Measurements from ENCODE around the gene ATP10A.

The ATP10A gene, protein sequence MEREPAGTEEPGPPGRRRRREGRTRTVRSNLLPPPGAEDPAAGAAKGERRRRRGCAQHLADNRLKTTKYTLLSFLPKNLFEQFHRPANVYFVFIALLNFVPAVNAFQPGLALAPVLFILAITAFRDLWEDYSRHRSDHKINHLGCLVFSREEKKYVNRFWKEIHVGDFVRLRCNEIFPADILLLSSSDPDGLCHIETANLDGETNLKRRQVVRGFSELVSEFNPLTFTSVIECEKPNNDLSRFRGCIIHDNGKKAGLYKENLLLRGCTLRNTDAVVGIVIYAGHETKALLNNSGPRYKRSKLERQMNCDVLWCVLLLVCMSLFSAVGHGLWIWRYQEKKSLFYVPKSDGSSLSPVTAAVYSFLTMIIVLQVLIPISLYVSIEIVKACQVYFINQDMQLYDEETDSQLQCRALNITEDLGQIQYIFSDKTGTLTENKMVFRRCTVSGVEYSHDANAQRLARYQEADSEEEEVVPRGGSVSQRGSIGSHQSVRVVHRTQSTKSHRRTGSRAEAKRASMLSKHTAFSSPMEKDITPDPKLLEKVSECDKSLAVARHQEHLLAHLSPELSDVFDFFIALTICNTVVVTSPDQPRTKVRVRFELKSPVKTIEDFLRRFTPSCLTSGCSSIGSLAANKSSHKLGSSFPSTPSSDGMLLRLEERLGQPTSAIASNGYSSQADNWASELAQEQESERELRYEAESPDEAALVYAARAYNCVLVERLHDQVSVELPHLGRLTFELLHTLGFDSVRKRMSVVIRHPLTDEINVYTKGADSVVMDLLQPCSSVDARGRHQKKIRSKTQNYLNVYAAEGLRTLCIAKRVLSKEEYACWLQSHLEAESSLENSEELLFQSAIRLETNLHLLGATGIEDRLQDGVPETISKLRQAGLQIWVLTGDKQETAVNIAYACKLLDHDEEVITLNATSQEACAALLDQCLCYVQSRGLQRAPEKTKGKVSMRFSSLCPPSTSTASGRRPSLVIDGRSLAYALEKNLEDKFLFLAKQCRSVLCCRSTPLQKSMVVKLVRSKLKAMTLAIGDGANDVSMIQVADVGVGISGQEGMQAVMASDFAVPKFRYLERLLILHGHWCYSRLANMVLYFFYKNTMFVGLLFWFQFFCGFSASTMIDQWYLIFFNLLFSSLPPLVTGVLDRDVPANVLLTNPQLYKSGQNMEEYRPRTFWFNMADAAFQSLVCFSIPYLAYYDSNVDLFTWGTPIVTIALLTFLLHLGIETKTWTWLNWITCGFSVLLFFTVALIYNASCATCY (N-terminal part only)

GRCh38 chr15:25863111-25863967, at the start of gene ATP10A:
Gene ATP10A (minus strand): TSS chr15:25863327. CDS start chr15:25863096, 231 bp downstream.
- no peaks in the 10 kb centered on the region for H3K79me2 ChIP-seq (ENCODE audit: insufficient read depth, low read length)
- H2AFZ ChIP-seq (ENCODE audit: low read length): no peak within 1 kb of the TSS

GRCh38 chr15:25912035-25912434, 48.9 kb upstream of the ATP10A start:
- H3K9me3 ChIP-seq (ENCODE audit: low read length): no peaks in the 10 kb centered on the region
- H3K4me1 ChIP-seq (ENCODE audit: insufficient read depth, low read length, severe bottlenecking): no peaks in the 10 kb centered on the region
- no peak for TF ChIP-seq CTCF (IDR thresholded peaks at IDR 0.05; ENCODE audit: low read length)
- TF ChIP-seq EZH2 (IDR thresholded peaks at IDR 0.05; ENCODE audit: borderline replicate concordance, low read length): no peak
- no peak overlapping the region for H3K27ac ChIP-seq (ENCODE audit: low read depth, low read length, poor library complexity, severe bottlenecking)
- no peaks in the 10 kb centered on the region for H3F3A ChIP-seq (ENCODE audit: insufficient read depth, low read length)
- no peak overlapping the region for H3K4me2 ChIP-seq (ENCODE audit: low read length)
- no peaks in the 10 kb centered on the region for H3K36me3 ChIP-seq (ENCODE audit: insufficient read depth, low read length)
- H3K79me2 ChIP-seq (ENCODE audit: insufficient read depth, low read length): no peaks in the 10 kb centered on the region
- H3K4me3 ChIP-seq (ENCODE audit: low read depth, low read length, poor library complexity, severe bottlenecking): no peak overlapping the region
- H4K20me1 ChIP-seq (ENCODE audit: insufficient read depth, low read length): no peaks in the 10 kb centered on the region
- H3K27me3 ChIP-seq (ENCODE audit: insufficient read depth, low read length): no peaks in the 10 kb centered on the region
- H3K9me2 ChIP-seq (ENCODE audit: low read depth, low read length): no peaks in the 10 kb centered on the region
- H2AFZ ChIP-seq (ENCODE audit: low read length): no peak overlapping the region
- no peak overlapping the region for H3K9ac ChIP-seq (ENCODE audit: low read length)

More at GRCh38 chr15:25863111-25863967, at the start of gene ATP10A:
- H3K4me3 ChIP-seq (ENCODE audit: low read depth, low read length, poor library complexity, severe bottlenecking): no peak within 1 kb of the TSS
- no peaks in the 10 kb centered on the region for H3K9me3 ChIP-seq (ENCODE audit: low read length)
- H3K27me3 ChIP-seq (ENCODE audit: insufficient read depth, low read length): no peaks in the 10 kb centered on the region
- H3K9me2 ChIP-seq (ENCODE audit: low read depth, low read length): no peaks in the 10 kb centered on the region
- no peak within 1 kb of the TSS for H3K4me2 ChIP-seq (ENCODE audit: low read length)
- H3K27ac ChIP-seq (ENCODE audit: low read depth, low read length, poor library complexity, severe bottlenecking): no peak within 1 kb of the TSS
- TF ChIP-seq EZH2 (IDR thresholded peaks at IDR 0.05; ENCODE audit: borderline replicate concordance, low read length) (no peak), CTCF (IDR thresholded peaks at IDR 0.05; ENCODE audit: low read length) (no peak)
- no peaks in the 10 kb centered on the region for H4K20me1 ChIP-seq (ENCODE audit: insufficient read depth, low read length)
- H3K36me3 ChIP-seq (ENCODE audit: insufficient read depth, low read length): no peaks in the 10 kb centered on the region
- H3K9ac ChIP-seq (ENCODE audit: low read length): no peak within 1 kb of the TSS
- H3F3A ChIP-seq (ENCODE audit: insufficient read depth, low read length): no peaks in the 10 kb centered on the region
- no peaks in the 10 kb centered on the region for H3K4me1 ChIP-seq (ENCODE audit: insufficient read depth, low read length, severe bottlenecking)
